ENCODE measurements around the gene MAPKAPK3. TPM values are rescaled to one million over a fixed set of nuclear protein-coding genes. Genes with fewer than 3 reads are reported as not detected.

Gene MAPKAPK3
- total RNA-seq, 2 donors from 2014 or later: 23.6 to 29.3 TPM

DNA sequence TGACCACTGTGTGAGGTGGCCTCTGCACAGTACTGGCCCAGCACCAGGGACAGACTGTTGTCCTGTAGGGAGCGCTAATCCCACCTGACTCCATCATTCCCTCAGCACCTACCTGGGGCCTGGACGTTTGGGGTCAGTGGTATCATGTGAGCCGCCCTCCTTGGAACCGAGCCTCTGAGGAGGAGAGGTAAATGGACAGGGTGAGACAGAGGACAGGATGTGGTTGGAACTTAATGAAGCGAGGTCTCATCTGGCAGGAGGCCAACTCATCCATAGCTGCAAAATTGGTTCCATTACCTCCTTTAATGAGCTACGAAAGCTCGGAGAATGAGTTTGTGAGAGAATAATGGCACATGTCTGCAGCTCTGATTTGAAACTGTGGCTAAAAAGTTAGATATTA, 13.9 kb downstream of the MAPKAPK3 start:
- Histone ChIP-seq H3K27ac (no peak overlapping the region), H3K9me3 (no peaks in the 10 kb centered on the region), H3K36me3 (replicated peaks in 1 of 2; ENCODE audit: insufficient read depth in 1 of 2, low read depth in 2 of 2) (no peaks in the 10 kb centered on the region), H3K4me3 (no peak overlapping the region), H3K4me1 (no peaks in the 10 kb centered on the region), H3K27me3 (no peaks in the 10 kb centered on the region)
- ATAC-seq (no peak), DNase-seq (no peak)
- WGBS, 2 donors: 75 to 90% methylated on average over 7 of the region's 7 CpGs
- intact Hi-C loops (cut with DNase I): loop anchor here (10.0 kb wide), 1 partner anchor 744 kb away; no protein-coding TSS in a partner anchor
- TF ChIP-seq, protein P1, sequence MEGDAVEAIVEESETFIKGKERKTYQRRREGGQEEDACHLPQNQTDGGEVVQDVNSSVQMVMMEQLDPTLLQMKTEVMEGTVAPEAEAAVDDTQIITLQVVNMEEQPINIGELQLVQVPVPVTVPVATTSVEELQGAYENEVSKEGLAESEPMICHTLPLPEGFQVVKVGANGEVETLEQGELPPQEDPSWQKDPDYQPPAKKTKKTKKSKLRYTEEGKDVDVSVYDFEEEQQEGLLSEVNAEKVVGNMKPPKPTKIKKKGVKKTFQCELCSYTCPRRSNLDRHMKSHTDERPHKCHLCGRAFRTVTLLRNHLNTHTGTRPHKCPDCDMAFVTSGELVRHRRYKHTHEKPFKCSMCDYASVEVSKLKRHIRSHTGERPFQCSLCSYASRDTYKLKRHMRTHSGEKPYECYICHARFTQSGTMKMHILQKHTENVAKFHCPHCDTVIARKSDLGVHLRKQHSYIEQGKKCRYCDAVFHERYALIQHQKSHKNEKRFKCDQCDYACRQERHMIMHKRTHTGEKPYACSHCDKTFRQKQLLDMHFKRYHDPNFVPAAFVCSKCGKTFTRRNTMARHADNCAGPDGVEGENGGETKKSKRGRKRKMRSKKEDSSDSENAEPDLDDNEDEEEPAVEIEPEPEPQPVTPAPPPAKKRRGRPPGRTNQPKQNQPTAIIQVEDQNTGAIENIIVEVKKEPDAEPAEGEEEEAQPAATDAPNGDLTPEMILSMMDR (IDR thresholded peaks at IDR 0.05): no peak
- TF ChIP-seq POLR2A (IDR thresholded peaks at IDR 0.05): no peak

DNA sequence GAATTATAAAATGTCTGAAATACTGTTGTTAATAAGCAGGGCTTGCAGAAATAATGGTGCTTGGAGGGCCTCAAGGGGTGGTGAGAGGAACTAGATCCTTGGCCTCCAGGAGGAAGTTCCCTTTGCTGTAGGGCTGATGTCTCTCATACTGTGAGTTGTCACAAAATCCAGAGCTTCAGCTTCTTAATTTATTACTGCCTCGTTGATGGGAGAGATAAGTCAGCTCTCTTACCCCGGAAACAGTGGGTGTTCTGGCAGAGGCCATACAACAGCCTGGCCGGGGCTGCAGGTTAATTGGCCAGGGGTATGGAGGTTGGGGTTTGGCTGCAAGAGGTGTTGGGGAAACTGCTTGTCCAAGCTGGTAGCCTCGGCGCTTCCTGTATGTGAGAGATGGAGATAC, 15.5 kb downstream of the MAPKAPK3 start:
- DNase-seq (no peak), ATAC-seq (no peak)
- no peaks in the 10 kb centered on the region for H3K27me3 ChIP-seq
- H3K36me3 ChIP-seq (replicated peaks in 1 of 2; ENCODE audit: insufficient read depth in 1 of 2, low read depth in 2 of 2): no peaks in the 10 kb centered on the region
- intact Hi-C loops (cut with DNase I): loop anchor here (10.0 kb wide), 1 partner anchor 742 kb away; no protein-coding TSS in a partner anchor
- H3K4me1 ChIP-seq: no peaks in the 10 kb centered on the region
- TF ChIP-seq POLR2A (IDR thresholded peaks at IDR 0.05): no peak
- TF ChIP-seq, protein P1 (IDR thresholded peaks at IDR 0.05): no peak
- H3K27ac ChIP-seq: no peak overlapping the region
- H3K4me3 ChIP-seq: no peak overlapping the region
- H3K9me3 ChIP-seq: no peaks in the 10 kb centered on the region
- 44 to 54% methylated on average over 5 of the region's 5 CpGs for WGBS, 2 donors

DNA sequence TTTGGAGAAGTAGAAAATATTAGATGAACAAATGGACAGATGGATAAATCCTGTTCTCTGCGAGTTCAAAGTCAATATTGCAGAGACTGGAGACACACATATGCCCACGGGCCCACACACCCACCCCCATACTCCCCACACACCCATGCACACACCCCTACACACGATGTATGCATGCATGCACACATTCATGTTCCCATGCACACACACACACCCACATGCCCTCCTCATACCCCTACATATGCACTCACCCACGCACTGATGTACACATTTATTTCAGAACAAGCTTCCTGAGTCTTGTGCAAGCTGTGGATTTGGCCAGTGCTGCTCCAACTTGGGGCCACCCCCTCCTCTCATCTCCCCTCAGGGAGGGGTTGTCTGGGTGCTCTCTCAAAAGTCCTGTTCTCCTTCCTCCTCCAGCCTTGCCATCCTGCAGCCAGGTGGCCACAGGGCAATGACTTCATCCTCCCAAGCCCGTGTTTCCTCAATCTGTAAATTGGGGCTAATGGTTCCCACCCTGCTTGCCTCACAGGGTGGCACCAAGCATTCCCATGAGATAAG, 16.4 kb downstream of the MAPKAPK3 start:
- intact Hi-C loops (cut with DNase I): loop anchor here (10.0 kb wide), 1 partner anchor 741 kb away; no protein-coding TSS in a partner anchor
- H3K4me1 ChIP-seq: no peaks in the 10 kb centered on the region
- 69 to 70% methylated on average over 5 of the region's 5 CpGs for WGBS, 2 donors

DNA sequence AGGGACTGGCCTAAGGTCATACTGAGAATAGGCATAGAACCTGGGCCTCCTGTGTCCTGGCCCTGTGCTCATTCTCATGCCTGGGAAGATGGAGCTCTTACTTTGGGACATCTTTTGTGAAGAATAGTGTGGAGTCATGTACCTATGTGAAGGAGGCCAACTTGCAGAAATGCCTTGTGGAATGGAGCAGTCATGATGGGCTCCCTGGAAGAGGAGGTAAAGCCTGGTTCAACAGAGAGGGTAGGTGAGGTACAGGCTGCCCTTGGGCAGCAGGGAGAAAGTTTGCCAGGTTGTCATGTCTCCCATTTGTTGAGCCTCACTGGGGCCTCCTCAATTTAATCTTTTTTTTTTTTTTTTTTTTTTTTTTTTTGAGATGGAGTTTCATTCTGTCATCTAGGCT, 18.1 kb downstream of the MAPKAPK3 start:
- ATAC-seq (no peak), DNase-seq (no peak)
- no peak overlapping the region for H3K4me3 ChIP-seq
- H3K27me3 ChIP-seq: no peaks in the 10 kb centered on the region
- TF ChIP-seq, protein P1 (IDR thresholded peaks at IDR 0.05): no peak
- no peak for TF ChIP-seq POLR2A (IDR thresholded peaks at IDR 0.05)
- H3K4me1 ChIP-seq: no peaks in the 10 kb centered on the region
- H3K9me3 ChIP-seq: no peaks in the 10 kb centered on the region
- no peak overlapping the region for H3K27ac ChIP-seq
- H3K36me3 ChIP-seq (replicated peaks in 1 of 2; ENCODE audit: insufficient read depth in 1 of 2, low read depth in 2 of 2): no peaks in the 10 kb centered on the region
- intact Hi-C loops (cut with DNase I): loop anchor here (10.0 kb wide), 1 partner anchor 740 kb away; no protein-coding TSS in a partner anchor

More for the DNA sequence above, 16.4 kb downstream of the MAPKAPK3 start:
- Histone ChIP-seq H3K36me3 (replicated peaks in 1 of 2; ENCODE audit: insufficient read depth in 1 of 2, low read depth in 2 of 2) (no peaks in the 10 kb centered on the region), H3K9me3 (no peaks in the 10 kb centered on the region), H3K27ac (no peak overlapping the region), H3K27me3 (no peaks in the 10 kb centered on the region), H3K4me3 (no peak overlapping the region)
- DNase-seq (no peak), ATAC-seq (no peak)
- TF ChIP-seq, protein P1 (IDR thresholded peaks at IDR 0.05): no peak
- no peak for TF ChIP-seq POLR2A (IDR thresholded peaks at IDR 0.05)

DNA sequence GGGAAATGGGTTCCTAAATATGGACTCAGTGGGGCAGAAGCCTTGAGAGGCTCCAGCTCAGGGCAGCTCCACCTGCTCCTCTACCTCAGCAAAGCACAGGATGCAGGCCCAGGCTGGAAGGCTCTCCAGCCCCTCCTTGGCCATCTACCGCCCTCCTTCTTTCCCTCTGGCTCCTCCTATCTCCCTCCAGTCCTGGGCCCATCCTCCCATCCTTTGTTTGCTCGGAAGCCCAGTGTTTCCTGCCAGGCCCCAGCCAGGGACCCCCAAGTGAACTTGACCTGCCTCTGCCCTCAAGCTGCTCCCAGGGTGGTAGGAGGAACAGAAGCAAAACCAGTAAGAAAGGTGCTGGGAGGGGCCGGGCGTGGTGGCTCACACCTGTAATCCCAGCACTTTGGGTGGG, 20.1 kb downstream of the MAPKAPK3 start:
- ATAC-seq: no peak
- no peaks in the 10 kb centered on the region for H3K27me3 ChIP-seq
- intact Hi-C loops (cut with DNase I): loop anchor here (10.0 kb wide), 1 partner anchor 738 kb away; no protein-coding TSS in a partner anchor
- no peak for DNase-seq
- no peak for TF ChIP-seq POLR2A (IDR thresholded peaks at IDR 0.05)
- TF ChIP-seq, protein P1 (IDR thresholded peaks at IDR 0.05): no peak
- H3K9me3 ChIP-seq: no peaks in the 10 kb centered on the region
- WGBS, 2 donors: 95 to 98% methylated on average over 4 of the region's 4 CpGs
- H3K4me1 ChIP-seq: no peaks in the 10 kb centered on the region
- no peak overlapping the region for H3K4me3 ChIP-seq
- no peak overlapping the region for H3K27ac ChIP-seq
- H3K36me3 ChIP-seq (replicated peaks in 1 of 2; ENCODE audit: insufficient read depth in 1 of 2, low read depth in 2 of 2): peaks cover 0 to 9% of the 10 kb centered on the region in 2 donors

All from body of pancreas (tissue), 4 donors.